ENCODE measurements around the gene EDC4. TPM values are rescaled to one million over a fixed set of nuclear protein-coding genes. Genes with fewer than 3 reads are reported as not detected.
"Not testable (repeated sequence)": the region's sequence is repeated elsewhere in the genome, so short reads cannot be mapped to it uniquely, and the experiment has no call there.

Gene EDC4
- total RNA-seq, 1 donor from 2014 or later, result 125 TPM

DNA sequence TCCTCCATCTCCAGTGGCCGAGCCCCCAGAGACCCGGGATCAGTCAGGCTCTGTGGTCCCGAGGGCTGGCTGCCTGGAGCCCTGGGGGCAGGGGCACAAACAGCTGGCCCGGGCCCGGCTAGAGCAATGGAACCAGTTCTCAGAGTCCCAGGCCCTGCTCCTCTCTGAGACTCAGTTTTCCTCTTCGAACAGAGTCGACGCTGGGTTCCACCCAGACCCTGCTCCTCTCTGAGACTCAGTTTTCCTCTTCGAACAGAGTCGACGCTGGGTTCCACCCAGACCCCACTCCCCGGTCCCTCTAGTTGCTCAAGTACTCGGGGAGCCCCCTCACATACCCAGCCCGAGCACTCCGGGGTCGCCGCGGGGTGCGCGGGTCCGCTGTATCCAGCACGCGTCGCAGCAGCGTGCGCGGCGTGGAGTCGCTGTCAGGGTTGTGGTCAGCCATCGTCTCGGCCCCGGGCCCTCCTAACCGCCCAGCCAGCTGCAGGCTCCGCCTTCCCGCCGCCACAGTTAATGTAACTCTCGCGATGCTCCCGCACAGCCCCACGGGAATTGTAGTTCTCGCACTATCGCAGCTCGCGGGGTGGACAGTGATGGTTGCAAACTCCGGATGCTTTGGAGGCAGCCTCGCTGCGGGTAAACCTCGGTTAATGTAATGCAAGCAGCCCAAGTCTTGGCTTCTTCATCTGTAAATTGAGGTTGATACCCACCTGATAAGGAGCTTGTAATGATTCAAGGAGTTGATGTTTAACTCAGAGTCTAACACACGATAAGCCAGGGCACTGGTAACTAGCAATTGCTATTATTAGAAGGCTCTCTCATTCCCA is 39.2 kb upstream of the EDC4 start:
- Histone ChIP-seq H3K9me3 (no peaks in the 10 kb centered on the region), H3K4me1 (peaks cover 0 to 8% of the 10 kb centered on the region in 2 donors), H3K36me3 (peaks cover 30 to 36% of the 10 kb centered on the region in 2 donors), H3K27ac (peak overlapping the region; percentile 69), H3K27me3 (no peaks in the 10 kb centered on the region), H3K4me3 (peak overlapping the region; percentile 79 to 80)
- intact Hi-C loops (cut with DNase I), result loop anchor here (5.0 kb wide), 1 partner anchor 39 kb away; the partner anchor contains the start of gene EDC4
- DNase-seq (ENCODE audit: low spot score in 2 of 2), result peak; percentile 76 to 97
- TF ChIP-seq CTCF (IDR thresholded peaks at IDR 0.05), result no peak

DNA sequence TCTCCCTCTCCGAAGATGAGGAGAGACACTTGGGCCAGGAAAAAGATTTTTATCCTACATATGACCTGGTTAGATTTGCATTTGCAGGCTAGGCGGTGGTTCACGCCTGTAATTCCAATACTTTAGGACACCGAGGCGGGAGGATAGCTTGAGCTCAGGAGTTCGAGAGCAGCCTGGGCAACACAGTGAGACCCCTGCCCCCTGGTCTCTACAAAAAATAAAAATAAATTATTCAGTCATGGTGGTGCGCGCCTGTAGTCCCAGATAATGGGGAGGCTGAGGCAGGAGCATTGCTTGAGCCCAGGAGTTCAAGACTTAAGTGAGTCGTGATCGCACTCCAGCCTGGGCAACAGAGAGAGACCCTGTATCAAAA is 38.6 kb upstream of the EDC4 start:
- H3K9me3 ChIP-seq, result no peaks in the 10 kb centered on the region
- H3K27ac ChIP-seq, result peak overlapping the region; percentile 69
- intact Hi-C loops (cut with DNase I), result loop anchor here (5.0 kb wide), 1 partner anchor 38 kb away; the partner anchor contains the start of gene EDC4
- peaks cover 0 to 8% of the 10 kb centered on the region in 2 donors for H3K4me1 ChIP-seq
- H3K36me3 ChIP-seq, result peaks cover 26 to 30% of the 10 kb centered on the region in 2 donors
- peak overlapping the region; percentile 79 to 80 for H3K4me3 ChIP-seq
- TF ChIP-seq CTCF (IDR thresholded peaks at IDR 0.05), result no peak
- no peak for DNase-seq (ENCODE audit: low spot score in 2 of 2)
- no peaks in the 10 kb centered on the region for H3K27me3 ChIP-seq

- H3K4me3 ChIP-seq; H3K9me3 ChIP-seq; H3K27ac ChIP-seq; DNase-seq (ENCODE audit: low spot score in 2 of 2); intact Hi-C loops (cut with DNase I); H3K36me3 ChIP-seq; H3K27me3 ChIP-seq: not testable (repeated sequence)
- H3K4me1 ChIP-seq, result peaks cover 0 to 12% of the 10 kb centered on the region in 2 donors
Observed at GRCh38 chr16:67837190-67837589, 35.7 kb upstream of the EDC4 start.

DNA sequence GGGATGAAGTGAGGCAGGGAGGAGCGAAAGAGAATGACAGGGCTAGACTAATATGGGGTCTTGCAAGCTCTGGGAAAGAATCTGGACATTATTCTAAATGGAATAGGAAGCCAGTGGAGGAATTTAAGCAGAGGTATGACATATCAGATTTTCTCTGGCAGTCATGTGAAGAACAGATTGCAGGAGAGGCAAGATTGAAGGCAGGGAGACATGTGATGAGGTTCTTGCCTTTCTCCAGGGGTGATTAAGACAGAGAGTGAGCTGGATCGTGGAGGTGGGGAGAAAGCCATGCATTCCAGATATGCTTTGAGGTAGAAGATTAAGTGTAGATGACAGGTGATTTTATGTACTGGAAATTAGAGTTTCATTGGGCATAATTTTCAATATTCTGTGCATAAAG is 35.0 kb upstream of the EDC4 start:
- no peaks in the 10 kb centered on the region for H3K27me3 ChIP-seq
- H3K36me3 ChIP-seq, result no peaks in the 10 kb centered on the region
- DNase-seq (ENCODE audit: low spot score in 2 of 2), result no peak
- no peak overlapping the region for H3K27ac ChIP-seq
- no peaks in the 10 kb centered on the region for H3K9me3 ChIP-seq
- intact Hi-C loops (cut with DNase I), result no loop called here
- no peak overlapping the region for H3K4me3 ChIP-seq
- peaks cover 3 to 12% of the 10 kb centered on the region in 2 donors for H3K4me1 ChIP-seq
- no peak for TF ChIP-seq CTCF (IDR thresholded peaks at IDR 0.05)

DNA sequence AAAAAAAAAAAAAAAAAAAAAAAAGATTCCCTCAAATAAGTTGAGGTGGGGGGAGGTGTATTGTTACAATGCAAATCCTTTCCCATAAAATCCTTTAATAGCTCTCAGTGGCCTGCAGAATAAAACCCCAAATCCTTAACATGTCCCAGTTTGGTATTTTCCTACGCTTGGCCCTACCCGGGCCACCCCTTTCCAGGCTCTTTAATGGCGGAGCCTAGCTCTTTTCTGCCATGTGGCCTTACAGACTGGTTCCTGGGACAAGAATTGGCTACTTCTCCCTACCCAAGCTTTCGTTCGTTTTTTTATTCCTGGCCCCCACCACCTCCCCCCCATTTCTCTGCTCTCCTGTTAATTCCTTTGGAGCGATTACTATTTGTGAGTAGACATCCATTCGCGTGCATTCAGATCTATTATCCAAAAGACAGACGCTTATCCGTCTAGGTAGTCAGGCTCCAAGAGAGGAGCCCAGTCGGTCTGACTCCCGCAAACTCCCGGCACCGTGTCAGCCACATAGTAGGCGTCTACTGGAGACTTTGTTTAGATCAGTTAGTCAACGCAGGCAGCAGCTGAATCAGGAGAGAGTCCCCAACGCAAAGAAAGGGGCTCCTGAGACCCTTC is 31.5 kb upstream of the EDC4 start:
- Histone ChIP-seq H3K9me3 (no peaks in the 10 kb centered on the region), H3K4me1 (peaks cover 30 to 31% of the 10 kb centered on the region in 2 donors), H3K27me3 (no peaks in the 10 kb centered on the region), H3K4me3 (peak overlapping the region; percentile 86 to 96), H3K27ac (peak overlapping the region; percentile 98 to 100), H3K36me3 (no peaks in the 10 kb centered on the region)
- intact Hi-C loops (cut with DNase I), result loop anchor here (10.0 kb wide), 2 partner anchors 597 to 1493 kb away; partner anchors contain the start of genes COG8, FHOD1, NIP7 and PDF
- TF ChIP-seq CTCF (IDR thresholded peaks at IDR 0.05), result no peak
- DNase-seq (ENCODE audit: low spot score in 2 of 2), result no peak
